ENCODE measurements around the gene ATP5MK. TPM values are rescaled to one million over a fixed set of nuclear protein-coding genes. Genes with fewer than 3 reads are reported as not detected.

Gene ATP5MK
- 100 to 1,000 TPM; 551 to 577 TPM for total RNA-seq

DNA sequence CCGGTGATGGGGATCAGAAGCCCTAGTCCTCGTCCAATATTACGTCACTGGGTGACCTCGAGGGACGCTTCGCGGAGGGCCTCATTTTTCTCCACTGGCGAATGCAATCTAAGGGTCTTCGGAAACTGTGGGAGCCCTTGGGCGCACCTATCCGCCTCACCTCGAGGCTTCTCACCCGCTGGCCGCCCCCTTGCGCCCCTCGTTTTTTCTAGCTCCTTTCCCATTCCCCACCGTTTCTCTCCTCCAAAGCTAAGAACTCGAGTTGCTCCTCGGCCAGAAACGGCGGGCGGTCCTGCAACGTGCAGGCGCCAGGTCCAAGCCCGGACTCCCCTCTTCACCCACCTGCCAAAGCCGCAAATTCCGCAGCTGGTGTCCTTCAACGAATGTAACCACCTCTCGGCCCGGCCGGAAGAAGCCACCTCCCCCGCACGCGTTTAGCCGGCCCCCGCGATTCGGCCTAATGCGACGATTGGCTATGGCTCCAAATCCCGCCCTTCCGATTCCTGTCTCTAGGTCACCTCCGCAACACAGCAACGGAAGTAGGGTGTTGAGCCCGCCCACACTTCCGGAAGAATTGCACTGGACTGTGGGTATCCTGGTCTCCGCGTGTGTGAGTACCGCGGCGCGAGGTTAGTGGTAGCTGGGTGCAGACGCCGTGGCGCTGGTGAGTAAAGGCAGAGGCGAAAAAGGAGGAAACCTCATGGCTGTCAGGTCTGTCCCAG is at the start of gene ATP5MK, which contains the start of gene PDCD11:
Gene ATP5MK (minus strand): TSS at position 409 of the 722 bp plus-strand sequence. CDS start 4,018 bp downstream, outside the sequence.
Gene PDCD11 (plus strand): TSS at position 560 of the 722 bp plus-strand sequence. CDS start 1,801 bp downstream, outside the sequence.
- Histone ChIP-seq H3K9me3 (no peaks in the 10 kb centered on the region), H3K27me3 (no peaks in the 10 kb centered on the region), H3K27ac (peak within 1 kb of the TSS; percentile 56), H3K4me1 (peaks cover 14% of the 10 kb centered on the region), H3K36me3 (no peaks in the 10 kb centered on the region), H3K9ac (ENCODE audit: low read depth in 2 of 2, low read length in 2 of 2) (peak within 1 kb of the TSS; percentile 96), H3K4me3 (peak within 1 kb of the TSS; percentile 95)
- TF ChIP-seq, protein P1, sequence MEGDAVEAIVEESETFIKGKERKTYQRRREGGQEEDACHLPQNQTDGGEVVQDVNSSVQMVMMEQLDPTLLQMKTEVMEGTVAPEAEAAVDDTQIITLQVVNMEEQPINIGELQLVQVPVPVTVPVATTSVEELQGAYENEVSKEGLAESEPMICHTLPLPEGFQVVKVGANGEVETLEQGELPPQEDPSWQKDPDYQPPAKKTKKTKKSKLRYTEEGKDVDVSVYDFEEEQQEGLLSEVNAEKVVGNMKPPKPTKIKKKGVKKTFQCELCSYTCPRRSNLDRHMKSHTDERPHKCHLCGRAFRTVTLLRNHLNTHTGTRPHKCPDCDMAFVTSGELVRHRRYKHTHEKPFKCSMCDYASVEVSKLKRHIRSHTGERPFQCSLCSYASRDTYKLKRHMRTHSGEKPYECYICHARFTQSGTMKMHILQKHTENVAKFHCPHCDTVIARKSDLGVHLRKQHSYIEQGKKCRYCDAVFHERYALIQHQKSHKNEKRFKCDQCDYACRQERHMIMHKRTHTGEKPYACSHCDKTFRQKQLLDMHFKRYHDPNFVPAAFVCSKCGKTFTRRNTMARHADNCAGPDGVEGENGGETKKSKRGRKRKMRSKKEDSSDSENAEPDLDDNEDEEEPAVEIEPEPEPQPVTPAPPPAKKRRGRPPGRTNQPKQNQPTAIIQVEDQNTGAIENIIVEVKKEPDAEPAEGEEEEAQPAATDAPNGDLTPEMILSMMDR (IDR thresholded peaks at IDR 0.05), result no peak
- intact Hi-C loops (cut with DNase I), result no loop called here
- peak; percentile 99 for DNase-seq

DNA sequence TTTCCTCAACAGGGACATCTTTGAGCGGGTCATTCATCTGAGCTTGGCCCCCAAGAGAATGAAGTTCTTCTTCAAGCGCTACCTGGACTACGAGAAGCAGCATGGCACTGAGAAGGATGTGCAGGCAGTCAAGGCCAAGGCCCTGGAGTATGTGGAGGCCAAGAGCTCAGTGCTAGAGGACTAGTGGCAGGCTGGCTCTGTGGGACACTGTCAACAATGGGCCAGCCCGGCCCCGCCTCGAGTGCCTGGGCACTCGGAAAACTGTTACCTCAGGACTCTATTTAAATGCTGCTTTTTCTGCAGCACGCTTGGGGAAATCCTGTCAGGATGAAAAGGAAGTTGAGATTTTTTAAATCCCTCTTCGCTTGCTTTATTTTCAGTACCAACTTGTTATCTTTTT is 49.1 kb upstream of the ATP5MK start:
- Histone ChIP-seq H3K4me1 (peaks cover 4% of the 10 kb centered on the region), H3K36me3 (no peaks in the 10 kb centered on the region), H3K4me3 (no peak overlapping the region), H3K9me3 (no peaks in the 10 kb centered on the region), H3K9ac (ENCODE audit: low read depth in 2 of 2, low read length in 2 of 2) (no peak overlapping the region), H3K27me3 (no peaks in the 10 kb centered on the region), H3K27ac (no peak overlapping the region)
- no peak for DNase-seq
- intact Hi-C loops (cut with DNase I), result no loop called here
- TF ChIP-seq, protein P1 (IDR thresholded peaks at IDR 0.05), result no peak

DNA sequence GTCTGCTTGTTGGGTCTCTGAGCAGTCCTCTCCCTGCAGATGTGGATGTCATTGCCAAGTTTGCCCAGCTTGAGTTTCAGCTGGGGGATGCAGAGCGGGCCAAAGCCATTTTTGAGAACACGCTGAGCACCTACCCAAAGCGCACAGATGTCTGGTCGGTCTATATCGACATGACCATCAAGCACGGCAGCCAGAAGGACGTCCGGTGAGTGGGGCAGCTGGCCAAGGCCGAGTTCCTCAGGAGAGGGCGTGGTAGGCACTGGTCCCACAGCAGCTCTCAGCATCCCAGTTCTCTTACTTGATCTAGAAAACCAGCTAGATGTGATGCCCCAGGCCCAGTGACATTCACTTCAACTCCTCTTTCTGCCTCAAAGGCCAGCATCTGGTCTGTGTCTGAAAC is 48.2 kb upstream of the ATP5MK start:
- no peaks in the 10 kb centered on the region for H3K27me3 ChIP-seq
- H3K4me3 ChIP-seq, result no peak overlapping the region
- H3K4me1 ChIP-seq, result no peaks in the 10 kb centered on the region
- no peaks in the 10 kb centered on the region for H3K9me3 ChIP-seq
- H3K36me3 ChIP-seq, result no peaks in the 10 kb centered on the region
- H3K9ac ChIP-seq (ENCODE audit: low read depth in 2 of 2, low read length in 2 of 2), result no peak overlapping the region
- no peak for DNase-seq
- intact Hi-C loops (cut with DNase I), result no loop called here
- TF ChIP-seq, protein P1 (IDR thresholded peaks at IDR 0.05), result no peak
- H3K27ac ChIP-seq, result no peak overlapping the region

- no peak for DNase-seq
- TF ChIP-seq, protein P1 (IDR thresholded peaks at IDR 0.05), result no peak
- no peak overlapping the region for H3K4me3 ChIP-seq
- H3K9ac ChIP-seq (ENCODE audit: low read depth in 2 of 2, low read length in 2 of 2), result no peak overlapping the region
- no peaks in the 10 kb centered on the region for H3K27me3 ChIP-seq
- H3K27ac ChIP-seq, result no peak overlapping the region
- no peaks in the 10 kb centered on the region for H3K4me1 ChIP-seq
- intact Hi-C loops (cut with DNase I), result no loop called here
- H3K9me3 ChIP-seq, result no peaks in the 10 kb centered on the region
- no peaks in the 10 kb centered on the region for H3K36me3 ChIP-seq
Observed at GRCh38 chr10:103443475-103444185, 47.4 kb upstream of the ATP5MK start.

DNA sequence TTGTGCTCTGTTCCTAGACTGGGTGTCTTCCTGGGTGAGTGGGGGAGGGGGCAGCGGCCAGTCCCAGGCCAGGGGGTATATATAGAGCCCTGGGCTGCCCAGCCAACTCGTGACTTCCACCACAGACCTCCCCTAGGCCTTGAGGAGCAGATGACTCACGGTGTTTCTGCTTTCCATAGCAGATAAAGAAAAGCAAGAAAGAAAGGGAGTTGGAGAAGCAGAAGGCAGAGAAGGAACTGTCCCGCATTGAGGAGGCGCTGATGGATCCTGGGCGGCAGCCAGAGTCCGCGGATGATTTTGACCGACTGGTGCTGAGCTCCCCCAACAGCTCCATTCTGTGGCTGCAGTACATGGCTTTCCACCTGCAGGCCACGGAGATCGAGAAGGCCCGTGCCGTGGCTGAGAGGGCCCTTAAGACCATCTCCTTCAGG is 45.8 kb upstream of the ATP5MK start:
- DNase-seq, result no peak
- Histone ChIP-seq H3K27ac (no peak overlapping the region), H3K36me3 (no peaks in the 10 kb centered on the region)

More for the DNA sequence above, 45.8 kb upstream of the ATP5MK start:
- Histone ChIP-seq H3K27me3 (no peaks in the 10 kb centered on the region), H3K9ac (ENCODE audit: low read depth in 2 of 2, low read length in 2 of 2) (no peak overlapping the region), H3K9me3 (no peaks in the 10 kb centered on the region), H3K4me3 (no peak overlapping the region), H3K4me1 (no peaks in the 10 kb centered on the region)
- intact Hi-C loops (cut with DNase I), result no loop called here
- TF ChIP-seq, protein P1 (IDR thresholded peaks at IDR 0.05), result no peak
